Esophagus squamous epithelium (tissue), 4 donors: ENCODE data around the gene PCSK6.

ENCODE experiments used
- POLR2A ChIP-seq, 4 donors: fragments of 450-650 bp; IDR thresholded peaks; one replicate each; pipeline ENCODE4 v1.6.1; 2017; ENCODE audit warnings: antibody characterized with exemption in 4 of 4, mild to moderate bottlenecking in 4 of 4, moderate library complexity in 3 of 4
- TF ChIP-seq, protein P1 (sequence below), 6 experiments: fragments of 450-650 bp in 4 of 6; fragments of 200-600 bp in 2 of 6; sonication (generic) in 2 of 6; IDR thresholded peaks; one replicate each; pipeline ENCODE4 v1.5.1; 2016 to 2019; ENCODE audit warnings: antibody characterized with exemption in 6 of 6, mild to moderate bottlenecking in 4 of 6, moderate library complexity in 4 of 6

DNA sequence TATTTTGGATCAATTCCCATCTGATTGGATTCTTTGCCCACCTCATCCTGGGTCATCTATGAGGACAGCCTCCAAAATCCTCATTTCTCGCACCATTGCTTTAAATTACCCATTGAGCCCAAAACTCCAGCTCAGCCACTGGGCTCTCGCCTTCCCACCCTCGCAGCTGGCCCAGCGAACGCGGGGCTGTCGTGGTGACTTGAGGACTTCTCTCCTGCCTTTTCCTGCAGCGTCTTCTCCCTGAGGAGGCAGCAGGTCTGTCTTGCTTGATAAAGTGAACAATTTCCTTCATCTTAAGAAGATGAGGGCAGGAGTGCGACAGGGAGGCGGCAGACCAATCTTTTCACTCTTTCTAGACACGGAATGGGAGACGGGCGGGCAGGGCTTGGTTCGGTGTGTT is 161.5 kb downstream of the PCSK6 start:
- TF ChIP-seq, protein P1, sequence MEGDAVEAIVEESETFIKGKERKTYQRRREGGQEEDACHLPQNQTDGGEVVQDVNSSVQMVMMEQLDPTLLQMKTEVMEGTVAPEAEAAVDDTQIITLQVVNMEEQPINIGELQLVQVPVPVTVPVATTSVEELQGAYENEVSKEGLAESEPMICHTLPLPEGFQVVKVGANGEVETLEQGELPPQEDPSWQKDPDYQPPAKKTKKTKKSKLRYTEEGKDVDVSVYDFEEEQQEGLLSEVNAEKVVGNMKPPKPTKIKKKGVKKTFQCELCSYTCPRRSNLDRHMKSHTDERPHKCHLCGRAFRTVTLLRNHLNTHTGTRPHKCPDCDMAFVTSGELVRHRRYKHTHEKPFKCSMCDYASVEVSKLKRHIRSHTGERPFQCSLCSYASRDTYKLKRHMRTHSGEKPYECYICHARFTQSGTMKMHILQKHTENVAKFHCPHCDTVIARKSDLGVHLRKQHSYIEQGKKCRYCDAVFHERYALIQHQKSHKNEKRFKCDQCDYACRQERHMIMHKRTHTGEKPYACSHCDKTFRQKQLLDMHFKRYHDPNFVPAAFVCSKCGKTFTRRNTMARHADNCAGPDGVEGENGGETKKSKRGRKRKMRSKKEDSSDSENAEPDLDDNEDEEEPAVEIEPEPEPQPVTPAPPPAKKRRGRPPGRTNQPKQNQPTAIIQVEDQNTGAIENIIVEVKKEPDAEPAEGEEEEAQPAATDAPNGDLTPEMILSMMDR (IDR thresholded peaks at IDR 0.05): no peak
- TF ChIP-seq POLR2A (IDR thresholded peaks at IDR 0.05): no peak
